Measurements from ENCODE around the gene RAB14. TPM values are rescaled to one million over a fixed set of nuclear protein-coding genes. Genes with fewer than 3 reads are reported as not detected.

Gene RAB14
- total and polyA plus RNA-seq, 10 of the 15 experiments (the other 5 are each of a cell fraction or from before 2014, with no cell fraction given) = 16.7 to 59.9 (median 25.4) TPM

GRCh38 chr9:121185178-121185745 is 16.4 kb downstream of the RAB14 start (continued):
- TF ChIP-seq CEBPZ (IDR thresholded peaks at IDR 0.05; ENCODE audit: low read depth, low read length) (no peak), ZBTB11 (CRISPR knock-in tag; IDR thresholded peaks at IDR 0.05) (no peak), IKZF1 (conservative IDR thresholded peaks at IDR 0.05) (no peak), EGR1 (IDR thresholded peaks at IDR 0.05; ENCODE audit: borderline replicate concordance in 1 of 2, low read depth in 2 of 2, low read length in 2 of 2) (no peak)
